ENCODE results near the gene SERPINB6.
"Not testable (repeated sequence)": the region's sequence is repeated elsewhere in the genome, so short reads cannot be mapped to it uniquely, and the experiment has no call there.

DNA sequence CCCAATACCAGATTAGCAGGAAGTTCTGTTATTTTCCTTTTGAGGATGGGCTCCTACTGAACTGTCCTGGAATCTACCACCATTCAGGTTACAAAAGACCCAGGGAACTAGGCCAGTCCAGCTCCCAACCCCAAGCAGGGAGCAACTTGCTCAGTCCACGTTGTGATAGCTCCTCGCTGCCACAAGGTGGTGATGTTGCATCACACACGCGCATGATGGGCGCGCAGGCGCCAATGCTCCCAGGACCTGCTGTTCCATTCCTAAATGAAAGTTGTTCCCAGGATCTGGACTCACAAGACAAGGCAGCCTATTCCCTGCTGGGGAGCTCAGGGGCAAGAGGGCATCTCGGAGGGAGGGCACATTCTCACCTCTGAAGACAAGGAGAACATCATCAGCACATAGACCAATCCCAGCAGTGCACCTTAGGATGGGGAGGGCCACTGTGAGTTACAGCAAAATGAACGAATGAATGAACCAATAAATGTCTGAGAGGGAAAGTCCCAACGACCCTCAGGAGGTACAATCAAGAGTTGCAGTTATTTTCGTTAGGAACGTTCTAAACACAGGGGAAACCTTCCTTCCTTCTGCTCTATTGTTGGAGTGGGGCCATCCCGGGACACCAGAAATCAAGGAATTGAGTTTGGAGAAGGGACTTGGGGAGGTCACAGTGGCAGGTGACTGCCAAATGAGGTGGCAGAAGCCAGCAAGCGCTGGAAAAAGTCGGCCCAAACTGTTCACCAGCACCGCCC lies 27.1 kb upstream of the SERPINB6 start:
- TF ChIP-seq, protein P1, sequence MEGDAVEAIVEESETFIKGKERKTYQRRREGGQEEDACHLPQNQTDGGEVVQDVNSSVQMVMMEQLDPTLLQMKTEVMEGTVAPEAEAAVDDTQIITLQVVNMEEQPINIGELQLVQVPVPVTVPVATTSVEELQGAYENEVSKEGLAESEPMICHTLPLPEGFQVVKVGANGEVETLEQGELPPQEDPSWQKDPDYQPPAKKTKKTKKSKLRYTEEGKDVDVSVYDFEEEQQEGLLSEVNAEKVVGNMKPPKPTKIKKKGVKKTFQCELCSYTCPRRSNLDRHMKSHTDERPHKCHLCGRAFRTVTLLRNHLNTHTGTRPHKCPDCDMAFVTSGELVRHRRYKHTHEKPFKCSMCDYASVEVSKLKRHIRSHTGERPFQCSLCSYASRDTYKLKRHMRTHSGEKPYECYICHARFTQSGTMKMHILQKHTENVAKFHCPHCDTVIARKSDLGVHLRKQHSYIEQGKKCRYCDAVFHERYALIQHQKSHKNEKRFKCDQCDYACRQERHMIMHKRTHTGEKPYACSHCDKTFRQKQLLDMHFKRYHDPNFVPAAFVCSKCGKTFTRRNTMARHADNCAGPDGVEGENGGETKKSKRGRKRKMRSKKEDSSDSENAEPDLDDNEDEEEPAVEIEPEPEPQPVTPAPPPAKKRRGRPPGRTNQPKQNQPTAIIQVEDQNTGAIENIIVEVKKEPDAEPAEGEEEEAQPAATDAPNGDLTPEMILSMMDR (IDR thresholded peaks at IDR 0.05): peak in 1 of 3 donors; percentile 29
- not testable (repeated sequence) for TF ChIP-seq POLR2A (IDR thresholded peaks at IDR 0.05)

All from lower leg skin (tissue), 3 donors.